Lower leg skin (tissue), 3 donors: ENCODE results near the gene ATG2B.

ENCODE experiments used
- CTCF ChIP-seq, 3 donors: fragments of 450-650 bp; IDR thresholded peaks; one replicate each; pipeline ENCODE4 v1.5.1; 2016; ENCODE audit warnings: antibody characterized with exemption in 3 of 3, mild to moderate bottlenecking in 3 of 3, moderate library complexity in 2 of 3
- POLR2A ChIP-seq, 2 donors: fragments of 450-650 bp; IDR thresholded peaks; one replicate each; pipeline ENCODE4 v1.6.1; 2016 to 2017; ENCODE audit warnings: antibody characterized with exemption in 2 of 2, mild to moderate bottlenecking in 1 of 2, moderate library complexity in 1 of 2

GRCh38 chr14:96364962-96365361, 1.8 kb upstream of the ATG2B start:
- TF ChIP-seq CTCF (IDR thresholded peaks at IDR 0.05) (no peak), POLR2A (IDR thresholded peaks at IDR 0.05) (no peak)
